Stimulated activated CD4-positive, alpha-beta T cell treated with anti-CD3 and anti-CD28 coated beads, Interleukin-1b, Interleukin-23, amount 100 ng/mL, for 1 hour (primary cell): ENCODE results near the gene LRP1B.

Source experiments
- DNase-seq, 2 donors: peaks; one replicate each; pipeline ENCODE4 v3.0.0-alpha.2; 2020; ENCODE audit warnings: low read depth in 2 of 2

LRP1B gene

GRCh38 chr2:140843186-140843585 lies 1287.6 kb downstream of the LRP1B start:
- DNase-seq = no peak

DNA sequence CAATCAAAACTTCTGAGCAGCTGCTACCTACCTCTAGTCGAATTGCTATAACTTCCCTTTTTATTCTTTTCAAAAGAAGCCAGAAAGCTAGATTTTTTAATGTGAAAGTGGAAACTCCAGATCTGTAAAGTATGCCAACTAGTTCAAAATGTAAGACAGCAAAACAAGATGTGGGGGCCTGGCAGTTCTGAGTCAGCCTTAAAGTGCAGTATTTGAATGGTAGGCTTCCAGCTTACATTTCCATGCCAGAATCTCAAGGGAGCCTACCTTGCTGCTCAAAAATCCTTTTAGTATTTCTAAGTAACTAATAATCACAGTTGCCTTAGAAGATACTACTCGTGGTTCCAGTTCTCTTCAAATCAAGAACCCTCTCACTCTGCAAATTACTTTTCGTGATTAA lies 1288.7 kb downstream of the LRP1B start:
- no peak for DNase-seq

GRCh38 chr2:140841141-140841540 lies 1289.7 kb downstream of the LRP1B start:
- DNase-seq = no peak

DNA sequence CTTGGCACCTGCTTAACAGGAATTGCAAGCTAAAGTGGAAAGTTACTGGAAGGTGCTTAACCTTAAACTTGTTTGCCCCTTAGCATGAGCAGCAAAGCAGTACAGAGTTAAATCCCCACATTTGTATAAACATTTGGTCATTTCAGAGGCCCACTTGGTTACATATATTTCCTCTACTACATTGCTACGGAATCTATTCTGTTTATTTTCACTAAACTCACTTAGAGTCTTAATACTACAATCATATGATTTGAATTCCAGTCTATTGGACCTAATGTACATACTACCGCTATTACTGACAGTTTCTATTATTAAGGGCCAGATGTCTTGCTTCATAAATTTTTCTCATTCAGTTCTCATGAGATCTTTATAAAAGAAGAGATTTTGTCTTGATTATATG lies 1294.0 kb downstream of the LRP1B start:
- DNase-seq = no peak

- no peak for DNase-seq
Measured at GRCh38 chr2:140835079-140835478, 1295.7 kb downstream of the LRP1B start.

GRCh38 chr2:140814141-140814540 lies 1316.7 kb downstream of the LRP1B start:
- DNase-seq = no peak

GRCh38 chr2:140808820-140809219 lies 1322.0 kb downstream of the LRP1B start:
- DNase-seq = no peak

DNA sequence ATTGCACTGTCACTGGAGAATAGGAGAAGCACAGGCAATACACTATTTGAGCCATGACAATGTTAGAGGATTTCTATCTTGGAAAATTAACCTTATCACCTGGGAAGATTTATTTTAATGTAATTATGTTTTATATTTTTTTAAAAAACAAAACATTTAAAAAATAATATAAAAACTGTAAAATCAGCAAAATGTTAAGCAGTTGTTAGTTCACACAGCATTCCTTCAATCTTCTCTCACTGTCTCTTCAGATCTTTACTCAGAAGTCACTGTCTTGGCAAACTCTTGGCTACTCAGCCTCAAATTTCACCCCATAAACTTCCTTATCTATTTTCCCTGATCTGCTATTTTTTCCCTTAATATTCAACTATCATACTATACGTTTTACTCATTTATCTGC lies 1322.6 kb downstream of the LRP1B start:
- no peak for DNase-seq

GRCh38 chr2:140804700-140805260 lies 1326.0 kb downstream of the LRP1B start:
- no peak for DNase-seq

DNA sequence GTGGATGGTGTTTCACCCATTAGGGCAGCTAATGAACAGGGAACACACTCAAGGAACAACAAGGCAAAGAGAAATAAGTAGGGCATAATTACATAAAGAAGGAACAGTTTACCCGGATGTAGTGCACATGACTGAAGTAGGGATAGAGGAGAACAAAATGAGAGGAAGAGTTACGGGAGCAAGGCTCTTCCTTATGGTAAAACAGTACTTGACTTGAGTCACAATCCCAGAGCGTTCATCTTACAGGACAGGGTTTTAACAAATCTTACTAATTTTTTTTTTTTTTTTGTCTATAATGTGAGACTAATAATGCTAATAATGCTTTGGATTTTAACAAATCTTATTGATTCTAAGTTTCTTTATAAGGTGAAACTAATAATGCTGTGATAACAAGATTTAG lies 1329.5 kb downstream of the LRP1B start:
- no peak for DNase-seq

DNA sequence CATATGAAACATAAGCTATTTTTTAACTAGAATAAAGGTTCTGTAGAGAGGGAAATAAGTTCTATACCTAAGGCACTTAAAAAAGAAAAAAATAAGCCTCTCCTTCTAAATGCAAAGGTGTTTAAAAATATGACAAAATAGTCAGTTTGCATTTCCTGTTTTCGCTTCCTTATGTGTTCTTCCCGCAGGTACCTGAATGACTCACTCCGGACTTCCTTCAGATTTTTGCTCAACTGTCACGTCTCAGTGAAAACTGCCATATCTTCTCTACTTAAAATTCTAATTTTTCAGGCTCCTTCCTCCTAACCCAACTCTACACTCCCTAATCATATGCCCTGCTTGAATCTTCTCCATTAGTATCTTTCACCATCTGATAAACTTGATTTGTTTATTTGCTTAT lies 1333.1 kb downstream of the LRP1B start:
- no peak for DNase-seq

- DNase-seq = no peak
Measured at GRCh38 chr2:140791802-140792201, 1339.0 kb downstream of the LRP1B start.

GRCh38 chr2:140786585-140786984 lies 1344.2 kb downstream of the LRP1B start:
- DNase-seq = no peak

- no peak for DNase-seq
Measured at GRCh38 chr2:140775411-140775810, 1355.4 kb downstream of the LRP1B start.

DNA sequence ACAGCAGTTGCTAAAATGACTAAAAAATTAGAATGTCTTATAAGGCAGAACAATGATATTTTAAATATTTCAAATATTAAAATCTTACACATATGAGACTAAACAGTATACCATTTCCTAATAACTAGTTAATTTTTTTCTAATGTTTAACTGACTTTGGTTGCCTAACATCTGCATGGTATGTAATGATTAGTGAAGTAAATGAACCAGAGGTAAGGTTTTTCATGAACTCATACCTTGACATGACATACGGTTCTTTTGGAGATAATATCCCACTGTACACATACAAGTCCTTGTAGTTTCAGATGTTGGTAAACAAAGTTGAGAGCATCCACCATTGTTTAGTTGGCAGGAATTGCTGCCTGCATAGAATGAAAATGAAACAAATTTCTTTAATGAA lies 1360.2 kb downstream of the LRP1B start:
- no peak for DNase-seq

- no peak for DNase-seq
Measured at GRCh38 chr2:140761807-140762206, 1369.0 kb downstream of the LRP1B start.

DNA sequence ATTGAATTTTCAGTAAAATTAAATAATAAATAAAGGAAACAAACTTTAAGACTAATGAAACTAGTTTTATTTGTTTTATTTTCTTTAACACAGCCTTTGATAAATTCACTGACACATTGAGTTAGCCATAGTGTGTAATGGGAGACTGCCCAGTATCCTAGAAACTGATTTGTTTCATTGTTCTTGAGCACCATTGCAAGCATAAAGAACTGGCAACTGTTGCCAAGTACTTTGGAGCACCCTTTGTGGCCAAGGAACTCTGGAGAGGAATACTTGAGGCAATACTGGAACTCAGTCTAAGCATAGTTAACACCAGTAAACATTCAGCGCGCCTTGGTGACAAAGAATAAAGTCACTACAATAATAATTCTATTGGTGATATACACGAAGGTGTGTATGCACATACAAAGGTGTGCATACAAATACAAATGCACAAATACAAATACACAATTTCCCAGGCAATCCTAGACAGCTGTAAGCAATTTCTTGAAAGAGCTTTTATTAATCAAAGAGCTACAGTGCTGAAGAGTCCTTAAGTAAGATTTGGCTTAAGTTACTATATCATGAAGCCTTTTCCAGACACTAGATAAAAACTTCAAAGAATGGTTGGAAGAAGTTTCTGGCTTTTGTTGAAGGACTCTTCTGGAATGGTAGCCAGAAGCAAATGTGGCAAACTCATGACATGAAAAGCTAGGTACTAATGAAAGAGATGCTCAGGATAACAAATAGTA lies 1371.2 kb downstream of the LRP1B start:
- no peak for DNase-seq

GRCh38 chr2:140747665-140748064 lies 1383.2 kb downstream of the LRP1B start:
- DNase-seq = no peak

DNA sequence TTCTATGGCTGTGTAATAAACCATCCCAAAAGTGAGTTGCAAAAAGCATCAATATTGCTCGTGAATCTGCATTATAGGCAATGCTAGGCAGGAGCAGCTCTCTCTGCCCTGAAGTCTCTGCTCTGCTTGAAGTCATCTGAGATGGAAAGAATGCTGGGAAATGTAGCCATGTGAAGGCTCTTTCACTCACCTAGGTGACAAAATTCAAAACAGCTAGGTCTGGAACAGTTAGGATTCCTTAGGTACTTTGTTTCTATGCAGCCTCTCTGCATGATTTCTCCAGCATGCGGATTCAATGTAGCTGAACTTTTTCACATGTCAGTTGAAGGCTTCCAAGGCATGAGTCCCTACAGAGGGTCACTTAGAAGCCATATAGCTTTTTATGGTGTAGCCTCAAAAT lies 1383.7 kb downstream of the LRP1B start:
- no peak for DNase-seq

- no peak for DNase-seq
Measured at GRCh38 chr2:140744379-140744778, 1386.4 kb downstream of the LRP1B start.

DNA sequence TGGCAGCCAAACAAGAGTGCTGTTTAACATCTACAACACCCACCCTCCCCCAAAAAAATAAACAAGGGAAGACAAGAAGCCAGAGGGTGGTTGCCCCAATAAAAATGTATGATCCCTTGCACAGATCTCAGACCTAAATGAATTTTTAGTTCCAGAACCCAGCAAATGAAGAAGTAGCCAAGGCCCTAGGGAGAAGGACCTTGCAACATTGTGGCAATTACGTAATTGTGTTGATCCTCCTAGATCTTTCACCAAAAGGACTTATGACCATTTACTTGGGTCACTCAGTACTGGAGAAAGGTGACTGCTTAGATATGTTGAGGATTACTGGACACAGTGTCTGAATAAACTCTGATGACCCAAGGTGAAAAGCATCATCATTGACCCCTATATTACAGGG lies 1393.8 kb downstream of the LRP1B start:
- DNase-seq = no peak

GRCh38 chr2:140734992-140735391 lies 1395.8 kb downstream of the LRP1B start:
- DNase-seq = no peak

DNA sequence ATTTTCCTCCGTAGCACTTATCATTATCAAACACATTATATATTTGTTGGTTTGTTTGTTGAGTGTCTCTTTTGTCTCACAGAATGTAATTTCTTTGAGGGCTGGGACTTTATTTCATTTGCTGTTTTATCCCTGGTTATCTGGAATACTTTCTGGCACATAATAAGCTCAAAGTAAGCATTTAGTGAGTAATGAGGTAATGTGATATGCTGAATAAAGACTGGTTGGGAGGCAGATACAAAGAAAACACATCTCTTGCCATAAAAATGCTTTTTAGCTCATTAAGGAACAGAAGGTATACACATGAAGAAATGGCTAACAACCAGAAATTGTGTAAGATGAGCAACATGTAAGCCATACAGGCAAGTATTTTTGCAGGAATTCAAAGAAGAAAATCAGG lies 1411.8 kb downstream of the LRP1B start:
- DNase-seq = no peak

- DNase-seq = no peak
Measured at GRCh38 chr2:140717481-140717880, 1413.3 kb downstream of the LRP1B start.
